ENCODE results near the gene KIAA0825.
"Not testable (repeated sequence)": the region's sequence is repeated elsewhere in the genome, so short reads cannot be mapped to it uniquely, and the experiment has no call there.

The KIAA0825 gene

GRCh38 chr5:94367900-94368299 lies 250.5 kb downstream of the KIAA0825 start:
- DNase-seq = no peak

DNA sequence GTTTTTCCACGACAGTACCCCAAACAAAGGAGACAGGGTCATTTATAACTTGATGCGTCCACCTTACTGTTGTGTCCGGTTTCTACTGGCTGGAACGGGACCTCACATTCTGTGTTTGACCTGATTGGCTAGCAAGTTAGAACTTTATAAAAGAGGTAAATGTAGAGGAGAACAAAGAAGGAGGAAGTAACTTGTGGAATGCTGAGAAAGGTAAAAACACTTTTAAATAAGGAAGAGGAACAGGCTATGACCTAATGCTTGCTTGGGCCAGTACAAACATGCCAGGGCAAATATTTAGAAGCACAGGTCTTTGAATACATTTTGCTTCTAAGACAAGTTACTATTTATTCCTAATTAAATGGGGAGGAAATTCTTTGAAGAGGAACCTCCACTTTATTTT lies 251.6 kb downstream of the KIAA0825 start:
- DNase-seq = no peak

GRCh38 chr5:94362857-94363256 lies 255.5 kb downstream of the KIAA0825 start:
- DNase-seq = no peak

DNA sequence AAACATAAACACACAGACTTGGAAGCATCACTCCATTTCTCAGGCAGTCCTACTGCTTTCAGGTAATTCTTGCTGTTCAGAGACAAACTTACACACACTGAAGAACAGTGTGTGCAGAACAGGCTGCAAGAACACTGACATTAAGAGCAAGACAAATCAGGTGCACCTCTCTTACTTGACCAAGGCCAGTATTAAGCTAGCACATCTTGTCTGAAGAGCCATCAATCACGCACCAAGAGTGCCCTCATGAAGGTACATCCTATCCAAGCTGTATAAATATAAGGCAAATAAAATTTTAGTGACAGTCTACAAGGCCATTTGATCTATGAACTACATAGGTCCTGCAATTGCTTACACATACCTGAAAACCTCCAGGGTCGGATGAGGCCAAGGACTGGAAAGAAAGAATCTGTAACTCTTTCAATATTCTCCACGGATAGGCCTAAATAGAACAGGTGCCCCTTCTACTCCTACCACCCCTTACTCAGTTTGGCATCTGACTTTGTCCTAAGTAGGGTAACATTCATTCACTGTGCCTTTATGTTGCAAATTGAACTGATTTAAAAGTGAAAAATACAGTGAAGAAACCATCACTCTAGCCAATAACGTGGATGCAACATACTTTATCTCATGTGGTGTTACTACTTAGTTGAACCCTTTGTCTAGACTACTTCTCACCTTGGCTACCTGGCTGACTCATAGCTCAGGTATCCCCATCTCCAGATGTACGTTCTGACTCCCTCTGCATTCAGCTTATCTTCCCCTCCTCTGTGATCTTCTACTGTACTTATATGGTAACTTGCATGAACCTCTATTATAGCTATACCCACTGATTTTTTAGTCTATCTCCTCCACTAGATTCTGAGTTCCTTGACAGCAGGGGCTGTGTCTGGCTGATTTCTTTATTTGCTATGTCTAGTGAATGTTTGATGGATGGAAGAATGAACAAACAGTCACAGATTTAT lies 256.3 kb downstream of the KIAA0825 start:
- no peak for DNase-seq

DNA sequence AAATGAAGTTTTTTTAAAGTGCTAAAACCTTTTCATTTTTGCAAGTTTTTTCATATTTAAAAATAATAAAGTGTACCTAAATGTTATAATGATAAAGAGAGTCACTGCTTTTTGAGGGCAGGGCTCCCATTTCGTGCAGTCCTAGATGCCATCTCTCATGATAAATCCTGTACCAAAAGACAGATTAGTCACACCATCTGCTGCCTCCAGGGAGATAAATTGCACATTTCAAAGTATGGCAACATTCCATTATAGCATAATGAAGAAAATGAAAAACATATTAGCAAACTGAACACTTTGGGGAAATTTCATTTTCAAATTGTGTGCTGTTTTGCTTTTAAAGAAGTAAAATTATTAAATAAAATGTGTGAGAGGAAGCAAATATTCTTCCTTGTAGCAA lies 257.2 kb downstream of the KIAA0825 start:
- DNase-seq = peak in 1 of 2 experiments; percentile 7

GRCh38 chr5:94360382-94361130 lies 257.8 kb downstream of the KIAA0825 start:
- no peak for DNase-seq

GRCh38 chr5:94359880-94360279 lies 258.5 kb downstream of the KIAA0825 start:
- DNase-seq = no peak

DNA sequence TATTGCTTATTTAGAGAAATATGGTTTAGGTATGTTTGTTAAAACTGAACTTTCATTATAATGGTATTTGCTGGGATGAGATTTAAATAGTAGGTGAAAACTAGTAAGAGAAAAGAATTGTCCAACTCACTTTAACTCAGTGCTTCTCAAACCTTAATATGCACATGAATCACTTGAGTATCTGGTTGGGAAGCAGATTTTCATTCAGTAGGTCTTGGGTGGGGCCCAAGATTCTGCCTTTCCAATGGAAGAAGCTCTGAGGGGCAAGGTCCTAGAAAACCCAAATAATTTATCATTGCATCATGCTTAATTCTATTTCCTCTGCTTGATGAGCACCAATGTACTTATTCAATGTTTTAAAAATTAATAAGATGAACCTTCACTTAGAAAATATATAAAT lies 262.6 kb downstream of the KIAA0825 start:
- no peak for DNase-seq

- not testable (repeated sequence) for DNase-seq
Observed at GRCh38 chr5:94354837-94355485, 263.4 kb downstream of the KIAA0825 start.

GRCh38 chr5:94353605-94354004 lies 264.8 kb downstream of the KIAA0825 start:
- DNase-seq = no peak

- DNase-seq = no peak
Observed at GRCh38 chr5:94347130-94347529, 271.3 kb downstream of the KIAA0825 start.

GRCh38 chr5:94345257-94345656 lies 273.1 kb downstream of the KIAA0825 start:
- DNase-seq = no peak

DNA sequence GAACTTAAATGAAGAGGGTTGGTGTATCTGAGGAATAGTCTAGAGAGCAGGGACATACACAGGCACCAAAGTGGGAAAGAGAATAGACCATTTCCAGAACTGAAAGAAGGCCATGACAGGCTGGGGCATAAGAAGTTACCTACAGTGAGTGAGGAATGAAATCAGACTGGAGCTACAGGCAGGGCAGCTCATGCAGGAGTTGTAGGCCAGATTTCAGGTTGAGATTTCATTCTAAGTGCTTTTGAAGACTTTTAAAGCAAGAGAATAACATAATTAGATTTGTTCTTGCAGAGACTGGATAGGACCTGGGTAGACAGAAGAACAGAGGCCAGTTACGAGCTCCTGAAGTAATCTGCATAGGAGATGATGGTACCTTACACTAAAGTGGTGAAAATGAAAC lies 280.8 kb downstream of the KIAA0825 start:
- DNase-seq = no peak

- no peak for DNase-seq
Observed at GRCh38 chr5:94335936-94336335, 282.5 kb downstream of the KIAA0825 start.

- no peak for DNase-seq
Observed at GRCh38 chr5:94329115-94329514, 289.3 kb downstream of the KIAA0825 start.

DNA sequence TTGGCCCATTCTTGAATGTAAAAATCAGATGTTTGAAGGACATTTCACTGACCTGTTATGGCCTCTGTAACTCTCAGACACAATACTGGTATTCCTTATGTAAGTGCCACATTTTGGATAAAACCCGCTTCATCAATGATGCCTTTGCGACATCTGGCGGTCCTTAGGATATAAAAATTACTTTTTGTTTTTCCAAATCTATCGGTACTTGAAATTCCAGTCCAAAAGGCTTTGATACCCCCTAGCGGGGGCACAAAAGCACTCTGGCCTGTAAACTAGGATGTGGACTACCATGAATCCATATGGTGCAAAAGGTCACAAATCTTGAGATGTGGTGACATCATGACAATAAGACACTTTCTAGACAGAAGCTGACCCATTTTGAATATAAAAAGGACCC lies 291.8 kb downstream of the KIAA0825 start:
- no peak for DNase-seq

- DNase-seq = no peak
Observed at GRCh38 chr5:94316916-94317838, 301.2 kb downstream of the KIAA0825 start.

DNA sequence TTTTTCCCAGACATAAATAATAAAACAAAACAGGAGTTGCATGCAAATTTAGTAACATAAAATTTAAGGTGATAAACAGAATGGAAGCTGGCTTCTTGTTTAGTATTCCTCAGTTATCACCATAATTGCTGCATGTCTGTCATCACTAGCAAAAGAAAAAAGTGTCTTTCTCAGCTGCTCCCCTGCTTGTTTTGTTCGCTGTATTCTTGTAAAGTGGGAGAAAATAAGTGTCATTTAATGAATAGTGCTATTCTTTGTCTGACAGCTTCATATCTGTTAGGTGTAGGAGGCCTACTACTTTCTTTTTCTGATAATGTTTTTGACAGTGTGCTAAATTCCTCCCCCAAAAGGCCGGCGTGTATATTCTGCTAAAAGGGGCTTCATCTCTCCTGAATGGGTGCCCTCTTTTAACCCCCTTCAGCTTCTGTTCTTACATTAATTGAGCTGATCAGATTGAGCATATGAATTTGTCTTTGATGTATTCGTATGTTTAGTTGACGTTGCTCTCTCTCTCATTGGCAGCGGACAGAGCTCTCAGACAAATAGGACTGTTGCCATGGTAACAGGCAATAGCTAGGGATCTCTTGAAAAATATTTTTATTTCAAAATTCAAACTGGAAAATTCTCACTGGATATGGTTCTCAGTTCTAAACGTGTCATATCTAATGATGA lies 303.8 kb downstream of the KIAA0825 start:
- no peak for DNase-seq

DNA sequence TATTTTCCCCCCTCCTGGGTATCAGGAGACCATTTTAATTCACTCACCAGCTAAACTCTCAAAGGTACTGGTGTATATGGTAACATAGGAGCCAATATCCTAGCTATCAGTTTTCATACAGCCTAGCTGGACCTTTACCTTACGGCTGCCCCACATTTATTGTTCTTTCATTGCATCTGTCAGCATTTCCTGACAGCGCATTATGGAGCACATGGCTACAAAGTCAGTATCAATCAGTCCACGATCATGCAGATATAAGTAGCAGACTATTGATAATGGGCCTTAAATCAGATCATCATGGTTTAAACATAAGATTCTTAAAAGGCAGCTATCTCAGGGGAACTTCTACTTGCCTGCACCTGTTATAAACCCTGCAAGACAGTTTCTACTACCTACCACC lies 304.7 kb downstream of the KIAA0825 start:
- no peak for DNase-seq

DNA sequence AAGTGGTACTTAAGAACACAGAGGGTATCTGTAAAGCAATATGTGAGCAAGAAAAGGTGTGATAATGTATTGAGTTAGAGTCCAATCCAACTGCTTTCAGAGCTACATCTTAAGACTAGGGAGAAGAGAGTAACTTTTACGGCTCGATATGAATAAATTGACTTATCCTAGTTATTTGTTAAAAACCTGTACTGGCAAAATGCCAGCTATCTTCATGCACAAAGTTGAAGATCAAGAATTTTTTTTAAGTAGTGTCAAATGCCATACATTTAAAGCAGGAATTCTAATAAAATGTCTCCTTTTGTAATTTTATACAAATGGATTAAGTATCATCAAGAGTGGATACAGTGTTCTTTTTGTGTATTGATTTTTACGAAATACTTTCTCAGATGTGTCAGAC lies 305.2 kb downstream of the KIAA0825 start:
- DNase-seq = no peak

- no peak for DNase-seq
Observed at GRCh38 chr5:94312298-94312697, 306.1 kb downstream of the KIAA0825 start.

GRCh38 chr5:94310833-94311232 lies 307.6 kb downstream of the KIAA0825 start:
- no peak for DNase-seq
